Stimulated activated CD4-positive, alpha-beta T cell treated with anti-CD3 and anti-CD28 coated beads, Interleukin-2, amount 100 ng/mL, for 48 hours (primary cell): Measurements from ENCODE around the gene WNT7A.
"Not testable (repeated sequence)": the region's sequence is repeated elsewhere in the genome, so short reads cannot be mapped to it uniquely, and the experiment has no call there.

Source experiments
- DNase-seq, 2 donors: peaks; one replicate each; pipeline ENCODE4 v3.0.0-alpha.2; 2020

Gene WNT7A

DNA sequence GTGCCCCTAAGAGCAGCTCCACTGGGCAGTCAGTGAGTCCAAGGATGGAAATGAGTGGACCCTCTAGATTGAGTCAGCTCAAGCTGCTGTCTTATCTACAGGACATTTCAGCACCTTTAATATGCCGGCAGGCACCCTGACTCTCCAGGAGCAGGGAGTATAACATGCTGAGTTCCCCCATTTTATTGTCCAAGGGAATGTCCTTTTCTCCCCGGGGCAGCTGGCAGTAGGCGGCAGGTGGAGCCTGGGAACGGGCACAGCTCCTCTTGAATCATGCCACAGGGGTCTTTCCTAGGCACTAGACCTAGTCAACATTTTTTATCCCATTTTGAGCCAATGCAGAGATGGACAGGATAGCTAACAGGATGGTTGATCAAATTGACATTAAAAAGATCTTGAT, 14.8 kb downstream of the WNT7A start:
- no peak for DNase-seq

DNA sequence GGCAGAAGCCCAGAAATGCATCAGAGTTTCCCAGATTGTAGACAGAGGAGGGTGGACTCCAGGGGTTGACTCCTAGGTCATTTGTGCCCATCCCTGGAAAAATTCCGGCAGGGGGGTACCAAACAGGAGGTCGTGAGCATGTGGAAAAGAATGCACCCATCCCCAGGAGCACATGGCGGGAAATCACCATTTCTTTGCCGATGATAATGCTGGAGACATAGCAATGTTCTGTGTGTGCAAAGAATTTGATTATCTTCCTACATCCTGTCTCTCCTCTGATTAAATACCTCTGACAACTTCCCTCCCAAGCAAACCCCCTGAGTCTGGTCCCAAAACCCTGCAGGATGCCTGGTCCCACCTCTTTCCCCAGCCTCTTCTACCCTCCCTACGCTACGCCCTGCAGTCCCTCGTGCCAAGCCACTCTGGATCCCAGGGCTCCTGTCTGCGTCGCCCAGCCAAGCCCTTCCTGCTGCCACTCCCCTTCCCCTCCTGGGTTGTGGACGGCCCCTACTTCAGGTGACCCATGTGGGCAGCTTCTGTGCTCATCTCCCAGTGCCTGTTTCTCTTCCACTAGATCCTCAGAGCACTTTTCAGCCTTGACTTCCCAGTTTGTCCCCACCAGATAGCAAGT, 15.8 kb downstream of the WNT7A start:
- DNase-seq = no peak

DNA sequence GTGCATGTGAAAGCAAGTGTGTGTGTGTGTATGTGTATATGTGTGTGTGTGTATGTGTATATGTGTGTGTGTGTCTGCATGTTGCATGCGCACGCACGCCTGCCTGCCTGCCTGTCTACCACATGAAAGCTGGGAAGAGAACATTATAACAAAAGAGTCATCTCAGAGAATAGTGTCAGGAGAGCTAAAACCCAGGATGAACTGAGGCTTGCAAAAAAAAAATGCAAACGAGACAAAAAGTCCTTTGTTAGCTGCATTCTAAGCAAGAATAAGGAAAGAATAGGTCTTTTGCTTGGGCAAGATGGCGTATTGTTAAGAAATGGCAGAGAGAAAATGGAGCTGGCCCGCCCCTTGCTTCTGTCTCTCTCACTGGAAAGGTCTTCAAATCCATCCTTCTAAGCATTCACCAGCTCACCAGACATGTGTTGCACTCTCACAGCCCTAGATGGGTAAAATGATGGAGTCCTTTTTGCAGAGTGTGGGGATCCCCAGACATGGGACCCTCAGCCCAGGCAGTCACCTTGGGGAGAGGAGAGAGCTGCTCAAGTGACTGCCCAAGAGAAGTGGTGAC, 16.4 kb downstream of the WNT7A start:
- DNase-seq = no peak

DNA sequence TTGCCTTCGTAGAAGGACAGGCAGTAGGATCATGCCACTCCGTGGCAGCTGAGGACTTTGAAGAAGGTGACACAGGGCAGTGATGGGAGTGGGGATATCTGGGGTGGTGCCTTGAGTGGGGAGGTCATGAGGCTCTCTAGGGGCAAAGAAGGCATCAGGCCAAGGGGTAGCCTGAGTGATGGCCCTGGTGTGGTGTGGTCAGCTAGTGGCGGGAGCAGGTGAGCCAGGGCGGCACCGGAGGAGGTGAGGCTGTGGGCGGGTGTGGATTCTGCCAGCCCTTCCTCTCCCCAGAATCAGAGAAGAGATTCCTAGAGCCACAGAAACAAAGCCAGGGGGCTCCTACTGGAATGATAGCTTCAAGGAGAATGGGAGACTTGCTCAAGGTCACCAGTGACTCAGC, 18.4 kb downstream of the WNT7A start:
- no peak for DNase-seq

DNA sequence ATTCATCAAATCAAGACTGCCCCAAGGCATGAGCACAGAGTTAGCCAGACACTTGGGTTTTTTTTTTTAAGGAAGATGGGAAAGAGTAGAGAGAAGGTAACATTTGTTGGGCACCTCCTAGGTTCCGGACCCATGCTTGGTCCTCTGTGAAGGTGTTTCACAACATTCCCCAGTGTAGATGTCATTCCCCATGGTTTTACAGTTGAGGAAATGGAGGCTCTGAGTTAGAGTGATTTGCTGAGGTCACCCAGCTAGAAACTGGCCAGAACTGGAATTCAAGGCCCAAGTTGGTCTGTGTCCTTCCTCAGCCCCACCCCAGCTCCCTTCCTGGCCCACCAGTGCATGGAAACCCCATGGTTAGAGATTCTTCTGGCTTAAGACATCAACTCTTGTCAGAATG, 19.9 kb downstream of the WNT7A start:
- DNase-seq = no peak

DNA sequence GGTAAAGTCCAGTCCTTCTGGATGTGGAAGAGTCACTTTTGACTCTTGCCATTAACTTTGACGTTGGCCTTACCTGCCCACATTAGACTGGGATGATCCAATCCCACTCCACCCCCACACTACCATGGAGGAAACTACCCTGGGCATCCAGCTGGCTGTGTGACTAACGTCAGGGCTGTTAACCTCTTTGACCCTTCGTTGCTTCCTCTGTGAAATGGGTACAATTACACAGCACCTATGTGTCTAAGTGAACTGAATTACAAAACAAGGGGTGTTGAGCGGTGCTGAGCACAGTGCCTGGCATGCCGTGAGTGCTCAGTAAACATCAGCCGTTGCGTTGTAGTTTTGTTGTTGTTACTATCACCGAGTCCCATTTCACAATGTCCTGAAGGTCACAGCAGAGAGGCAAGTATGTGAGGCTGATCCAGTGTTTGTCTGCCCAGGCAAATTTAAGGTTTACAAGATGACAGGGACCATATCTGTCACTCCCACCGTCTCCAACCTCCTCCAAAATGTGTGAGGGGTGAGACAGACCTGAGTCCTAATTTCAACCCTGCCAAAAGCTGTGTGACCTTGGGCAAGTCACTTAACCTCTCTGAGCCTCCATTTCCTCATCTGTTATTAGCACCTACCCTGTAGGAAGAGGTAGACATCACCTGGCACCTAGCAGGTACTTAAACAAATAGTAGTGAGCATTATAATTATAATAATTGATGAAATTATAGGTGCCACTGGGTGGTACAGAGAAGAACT, 20.9 kb downstream of the WNT7A start:
- DNase-seq = no peak

DNA sequence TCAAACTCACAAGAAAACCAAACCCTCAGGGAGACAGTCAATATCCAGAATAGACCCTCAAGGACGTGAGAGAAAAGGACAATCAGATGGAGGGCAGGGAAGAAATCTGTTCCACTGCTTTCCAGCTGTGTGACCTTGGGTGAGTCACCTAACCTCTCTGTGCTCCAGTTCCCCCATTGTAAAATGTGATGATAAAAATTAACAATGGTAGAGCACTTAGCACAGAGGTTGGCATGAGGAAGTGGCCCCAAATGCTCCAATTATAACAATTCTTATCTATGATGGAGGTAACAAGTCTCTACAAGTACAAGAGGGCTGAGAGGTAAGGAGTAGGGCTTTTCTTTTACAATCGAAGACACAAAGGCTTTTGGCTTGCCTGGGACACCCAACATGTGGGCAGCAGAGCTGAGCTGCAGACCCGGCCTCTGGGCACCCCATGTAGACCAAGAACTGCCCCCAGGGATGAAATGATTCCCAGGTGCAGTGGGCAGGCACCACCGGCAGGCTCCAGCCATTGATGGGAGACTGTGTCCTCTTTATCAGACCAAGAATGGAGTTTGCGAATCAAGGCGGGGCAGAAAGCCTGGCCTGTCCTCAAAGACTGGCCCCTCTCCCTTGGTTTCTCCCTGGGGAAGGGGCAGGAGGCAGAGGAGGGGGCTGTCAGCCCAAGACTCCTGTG, 22.0 kb downstream of the WNT7A start:
- DNase-seq = no peak

DNA sequence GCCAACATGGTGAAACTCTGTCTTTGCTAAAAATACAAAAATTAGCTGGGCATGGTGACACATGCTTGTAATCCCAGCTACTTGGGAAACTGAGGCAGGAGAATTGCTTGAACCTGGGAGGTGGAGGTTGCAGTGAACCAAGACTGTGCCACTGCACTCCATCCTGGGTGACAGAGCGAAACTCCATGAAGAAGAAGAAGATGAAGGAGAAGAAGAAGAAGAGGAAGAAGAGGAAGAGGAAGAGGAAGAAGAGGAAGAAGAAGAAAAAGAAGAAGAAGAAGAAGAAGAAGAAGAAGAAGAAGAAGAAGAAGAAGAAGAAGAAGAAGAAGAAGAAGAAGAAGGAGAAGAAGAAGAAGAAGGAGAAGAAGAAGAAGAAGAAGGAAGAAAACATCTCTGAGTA, 23.2 kb downstream of the WNT7A start:
- DNase-seq = not testable (repeated sequence)

DNA sequence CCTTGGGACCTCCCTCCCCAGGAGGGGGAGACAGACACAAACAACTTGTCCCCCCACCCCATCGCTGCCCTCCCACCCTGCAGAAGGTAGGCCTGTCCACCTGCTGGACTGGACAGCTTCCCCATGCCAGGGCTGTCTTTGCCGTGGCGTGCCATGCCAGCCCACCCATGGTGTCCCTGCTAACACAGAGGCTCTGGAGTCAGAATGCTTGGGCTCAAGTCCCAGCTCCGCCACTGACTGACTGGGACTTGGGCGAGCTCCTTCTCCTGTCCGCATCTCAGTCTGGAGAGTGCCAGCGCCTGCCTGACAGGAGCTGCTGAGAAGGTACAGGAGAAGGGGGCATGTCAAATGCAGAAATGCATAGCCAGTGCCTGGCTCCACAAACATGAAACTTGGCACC, 23.9 kb downstream of the WNT7A start:
- DNase-seq = no peak

DNA sequence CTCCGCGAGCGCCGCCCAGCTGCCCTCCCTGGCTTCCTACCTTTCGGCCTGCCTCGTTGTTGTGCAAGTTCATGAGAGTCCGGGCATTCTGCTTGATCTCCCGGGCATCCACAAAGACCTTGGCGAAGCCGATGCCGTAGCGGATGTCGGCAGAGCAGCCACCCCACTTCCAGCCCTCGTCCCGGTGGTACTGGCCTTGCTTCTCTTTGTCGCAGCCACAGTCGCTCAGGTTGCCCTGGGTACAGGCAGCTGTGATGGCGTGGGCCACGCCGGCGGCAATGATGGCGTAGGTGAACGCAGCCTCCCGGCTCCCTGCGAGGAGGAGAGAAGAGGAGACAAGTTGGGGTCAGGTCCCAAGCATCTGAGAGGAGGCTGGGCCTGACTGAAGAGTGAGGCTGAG, 25.4 kb downstream of the WNT7A start:
- DNase-seq = no peak

DNA sequence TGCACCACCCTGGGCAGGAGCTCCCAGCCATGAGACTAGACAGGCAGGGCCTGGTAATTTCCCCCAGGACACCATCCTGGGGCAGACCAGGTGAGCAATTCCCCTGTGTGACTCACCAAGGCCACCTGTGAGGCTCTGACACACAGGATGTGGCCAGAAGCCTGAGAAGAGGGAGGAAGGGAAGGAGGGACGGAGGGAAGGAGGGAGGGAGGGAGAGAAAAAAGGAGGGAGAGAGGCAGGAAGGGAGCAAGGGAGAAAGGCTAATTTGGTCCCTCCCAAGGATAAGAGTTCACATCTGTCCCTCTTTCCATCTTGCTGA, 25.9 kb downstream of the WNT7A start:
- no peak for DNase-seq

DNA sequence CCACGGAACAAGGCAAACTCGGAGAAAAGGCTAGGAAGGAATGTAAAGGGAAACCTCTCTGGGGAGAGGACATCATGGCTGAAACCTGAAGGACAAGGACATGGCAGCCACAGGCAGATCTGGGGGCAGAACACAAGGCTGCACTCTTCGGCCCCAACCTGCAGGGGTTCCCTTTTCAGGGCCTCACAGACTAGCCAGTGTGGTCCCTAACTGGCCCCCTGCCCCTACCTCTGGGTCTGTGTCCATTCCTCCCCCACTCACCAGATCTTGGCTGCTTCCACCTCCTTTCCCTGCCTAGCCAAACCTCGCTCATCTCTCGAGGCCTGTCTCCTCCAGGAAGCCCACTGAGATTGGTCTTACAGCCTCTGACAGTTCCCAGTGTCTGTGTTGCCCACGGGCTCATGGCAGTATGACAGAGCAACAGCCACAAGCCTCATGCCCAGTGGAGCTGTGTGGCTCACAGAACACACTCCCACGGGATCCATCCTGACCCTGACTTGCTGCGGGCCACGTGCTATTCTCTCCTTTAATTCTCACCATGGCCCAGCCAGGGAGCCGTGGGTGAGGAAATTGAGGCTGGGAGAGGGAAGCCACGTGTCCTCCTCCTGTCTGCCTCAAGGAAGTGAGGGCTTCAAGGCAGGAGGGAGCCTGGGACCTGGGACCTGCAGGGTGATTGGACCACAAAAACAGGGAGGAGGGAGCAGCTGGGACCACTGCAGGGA, 26.5 kb downstream of the WNT7A start:
- DNase-seq = no peak

DNA sequence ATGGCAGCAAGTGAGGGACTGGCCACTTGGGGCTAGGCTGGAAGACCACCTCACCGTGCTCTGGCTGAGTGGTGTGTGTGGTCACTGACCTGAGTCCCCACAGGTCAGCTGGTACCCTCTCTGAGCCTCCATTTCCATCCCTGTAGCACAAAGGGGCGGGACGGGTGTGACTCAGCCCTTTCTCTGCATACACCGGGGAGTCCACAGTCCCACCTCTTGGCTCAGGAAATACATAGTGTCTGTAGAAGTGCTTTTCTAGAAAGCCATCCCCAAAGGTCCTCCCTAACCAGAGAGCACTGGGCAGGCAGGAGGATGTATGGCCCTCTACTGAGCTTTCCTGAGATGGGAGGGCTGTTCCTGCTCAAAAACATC, 27.2 kb downstream of the WNT7A start:
- DNase-seq = no peak

DNA sequence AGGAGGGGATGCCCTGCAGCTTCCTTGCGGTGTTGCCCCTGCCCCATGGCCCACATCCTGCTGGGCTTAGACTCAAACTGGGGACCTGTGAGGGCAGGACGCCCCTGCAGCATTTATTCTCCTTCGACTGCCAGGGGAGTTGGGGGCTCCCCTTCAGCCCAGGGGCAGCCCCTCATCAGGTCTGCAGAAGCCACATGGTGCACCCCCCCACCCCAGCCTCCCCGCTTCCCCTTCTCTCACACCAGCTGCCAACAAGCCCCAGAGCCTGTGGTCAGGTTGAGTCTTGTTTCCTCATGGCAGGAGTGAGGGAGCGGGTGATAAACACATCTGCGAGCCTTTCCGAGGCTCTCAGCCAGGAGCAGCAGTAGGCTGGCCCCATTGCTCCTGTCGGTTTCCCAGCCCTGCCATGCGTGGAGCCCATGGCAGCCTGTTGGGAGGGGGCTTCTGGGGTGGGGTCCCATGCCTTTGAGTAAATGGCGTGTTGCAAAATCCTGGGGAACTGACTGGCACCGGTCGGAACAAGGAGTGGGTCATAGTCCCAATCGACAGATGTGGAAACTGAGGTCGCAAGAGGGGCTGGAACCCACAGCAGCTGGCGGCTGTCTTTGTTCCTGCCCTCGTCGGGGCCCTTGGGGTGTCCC, 27.8 kb downstream of the WNT7A start:
- DNase-seq = no peak

DNA sequence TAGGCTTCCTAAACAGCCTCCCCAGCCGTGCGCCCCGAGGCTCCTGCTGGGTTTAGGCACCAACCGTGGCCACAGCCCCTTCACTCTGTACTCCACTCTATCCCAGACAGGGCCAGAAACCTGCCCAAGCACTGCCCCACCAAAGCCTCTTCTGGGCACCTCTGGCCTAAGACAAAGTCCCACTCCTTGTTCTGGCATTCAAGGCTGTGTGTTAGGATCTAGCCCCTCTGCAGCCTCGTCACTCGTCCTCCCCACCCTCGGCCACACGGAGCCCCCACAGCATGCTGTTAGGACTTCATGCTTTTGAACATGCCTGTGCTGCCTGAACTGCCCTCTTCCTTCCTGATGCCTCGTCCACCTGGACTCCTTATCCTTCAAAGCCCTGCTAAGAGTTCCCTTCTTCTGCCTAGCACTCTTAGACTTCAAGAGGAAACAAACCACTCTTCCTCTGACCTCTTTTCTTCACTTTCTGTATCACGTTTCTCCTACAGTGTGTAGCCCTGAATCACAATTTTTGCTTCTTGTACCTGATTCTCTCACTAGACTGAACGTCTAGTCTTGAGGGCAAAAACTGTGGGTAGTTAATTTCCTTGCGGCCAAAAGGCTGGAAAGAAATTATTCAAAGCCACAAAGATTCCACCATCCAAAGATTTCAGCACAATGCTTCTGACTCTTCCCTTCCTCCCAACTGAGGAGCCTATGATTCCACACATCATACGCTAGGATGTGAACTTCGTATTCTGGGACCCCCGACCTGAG, 28.6 kb downstream of the WNT7A start:
- no peak for DNase-seq

DNA sequence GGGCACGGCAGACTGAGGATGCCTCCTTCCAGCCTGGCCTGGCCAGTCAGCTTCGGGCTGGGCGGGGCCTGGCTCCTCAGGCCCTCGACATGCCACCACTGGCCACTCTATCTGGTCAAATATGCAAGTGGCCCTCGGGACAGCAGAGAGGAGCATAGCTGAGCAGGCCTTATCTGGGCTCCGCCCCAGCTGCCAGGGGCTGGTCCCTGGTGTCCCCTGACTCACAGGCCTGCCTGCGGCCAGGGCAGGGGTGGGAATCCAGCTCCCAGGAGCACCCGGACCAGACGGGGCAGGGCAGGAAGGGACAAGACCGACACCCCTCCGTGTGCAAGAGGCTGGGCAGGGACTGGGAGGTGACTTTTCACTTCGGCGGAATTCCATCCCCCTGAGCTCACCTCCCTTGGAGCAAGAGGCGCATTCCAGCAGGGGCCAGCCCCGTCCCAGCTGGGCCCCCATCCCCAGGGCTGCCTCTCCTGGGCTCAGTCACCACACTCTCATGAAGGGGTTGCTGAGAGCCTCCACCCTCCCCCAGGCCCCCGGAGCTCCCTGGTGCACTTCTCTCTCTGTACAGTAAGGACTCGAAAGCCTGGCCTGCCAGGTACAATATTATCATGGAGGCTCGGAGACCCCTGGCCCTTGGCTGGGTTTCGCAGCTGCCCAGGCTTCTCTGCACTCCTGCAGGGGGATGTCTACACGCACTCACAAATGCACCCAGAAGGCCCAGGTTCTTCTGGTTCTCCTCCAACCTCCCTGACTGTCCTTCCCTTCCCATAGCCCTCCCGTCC, 29.5 kb downstream of the WNT7A start:
- DNase-seq = no peak

DNA sequence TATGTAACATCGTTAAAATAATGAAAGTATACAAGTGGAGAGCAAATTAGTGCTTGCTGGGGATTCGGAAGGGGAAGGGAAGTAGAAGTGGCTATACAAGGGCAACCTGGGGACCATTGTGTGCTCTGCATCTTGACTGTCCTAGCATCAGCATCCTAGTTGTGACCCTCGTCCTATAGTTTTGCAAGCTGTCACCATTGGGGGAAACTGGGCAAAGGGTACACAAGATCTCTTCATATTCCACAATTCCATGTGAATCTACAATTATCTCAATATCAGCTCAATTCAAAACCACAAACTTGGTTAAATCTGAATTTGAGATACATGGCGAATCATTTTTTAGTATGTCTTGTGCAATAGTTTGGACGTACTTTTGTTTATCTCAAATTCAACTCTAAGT, 30.9 kb downstream of the WNT7A start:
- no peak for DNase-seq

DNA sequence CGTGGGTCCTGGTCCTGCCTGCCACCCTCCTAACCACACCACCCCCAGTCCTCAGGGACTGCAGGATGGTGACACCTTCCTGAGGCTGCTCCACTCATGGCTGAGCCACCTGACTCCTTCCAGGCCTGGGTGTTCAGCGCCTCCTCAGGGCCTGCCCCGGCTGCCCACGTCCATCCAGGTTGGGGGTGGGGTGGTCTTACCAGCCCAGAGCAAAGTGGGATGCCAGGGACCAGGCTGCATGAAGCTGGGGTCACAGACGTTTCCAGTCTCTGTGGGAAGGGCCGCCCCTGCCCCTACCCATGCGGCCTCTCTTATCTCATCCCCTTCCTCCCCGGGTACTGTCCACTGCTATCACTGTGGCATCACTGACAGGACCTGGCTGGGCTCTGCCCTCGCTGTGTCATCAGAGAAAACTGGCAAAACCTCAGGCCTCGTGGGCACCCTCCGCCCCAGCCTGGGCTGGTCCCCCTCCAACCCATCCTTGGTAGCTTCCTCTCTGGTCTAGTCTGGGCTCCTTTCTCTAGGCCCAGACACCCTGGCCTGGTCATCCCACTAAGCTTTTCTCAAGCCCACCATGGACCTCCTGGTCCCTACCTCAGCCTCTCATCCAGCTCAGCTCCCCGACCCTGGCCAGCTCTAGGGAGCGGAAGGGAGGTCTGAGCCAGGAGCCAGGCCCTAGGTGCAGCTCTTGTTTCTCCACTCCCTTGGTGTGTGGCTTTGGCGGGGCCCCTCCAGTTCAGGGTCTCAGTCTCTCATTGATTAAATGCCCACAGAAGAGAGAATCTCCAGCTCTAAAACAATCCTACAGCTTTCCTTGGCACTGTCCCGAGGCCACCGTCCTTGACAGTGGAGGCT, 32.9 kb downstream of the WNT7A start:
- DNase-seq = no peak

DNA sequence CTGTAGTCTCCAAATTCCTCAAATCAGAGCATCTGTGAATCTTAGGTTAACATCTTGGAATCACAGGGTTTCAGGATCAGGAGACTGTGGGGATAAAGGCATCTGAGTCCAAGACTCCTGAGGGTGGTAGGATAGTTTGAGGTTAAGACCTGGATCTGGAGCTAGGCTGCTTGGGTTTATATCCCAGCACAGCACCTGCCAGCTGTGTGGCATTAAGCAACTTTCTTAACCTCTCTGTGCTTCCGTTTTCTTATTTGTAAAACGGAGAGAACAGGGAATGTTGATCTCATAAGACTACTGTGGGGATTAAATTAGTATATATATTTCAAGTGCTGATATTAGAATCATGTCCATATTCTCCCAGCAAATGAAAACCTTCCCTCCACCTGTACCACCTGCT, 33.6 kb downstream of the WNT7A start:
- no peak for DNase-seq

DNA sequence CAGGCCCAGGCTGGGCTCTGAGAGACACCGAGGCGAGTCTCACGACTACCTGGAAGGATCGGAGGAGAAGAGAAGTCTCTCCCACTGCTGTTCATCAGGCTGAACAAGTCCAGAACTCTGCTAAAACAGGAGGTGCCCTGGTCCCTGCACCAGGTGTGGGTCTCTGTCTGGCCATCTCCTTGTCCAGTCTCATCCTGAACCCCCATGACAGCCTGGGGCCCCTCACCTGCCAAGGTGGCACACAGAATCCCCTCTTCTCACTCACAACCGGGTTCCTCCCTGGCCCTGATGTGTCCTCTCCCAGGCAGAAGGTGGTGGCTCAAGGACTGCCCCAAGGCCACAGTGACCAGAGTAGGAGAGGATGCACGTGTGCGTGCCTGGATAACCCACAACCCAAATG, 34.1 kb downstream of the WNT7A start:
- no peak for DNase-seq
